GM18858 (cell line): Measurements from ENCODE around the gene RAB11FIP4.
"Not testable (repeated sequence)": the region's sequence is repeated elsewhere in the genome, so short reads cannot be mapped to it uniquely, and the experiment has no call there.

ENCODE experiments used
- ATAC-seq: cut with Tn5 transposase; IDR thresholded peaks from one replicate; pipeline ENCODE4 v1.9.1; 2021; ENCODE audit not compliant: unreplicated experiment

The RAB11FIP4 gene

DNA sequence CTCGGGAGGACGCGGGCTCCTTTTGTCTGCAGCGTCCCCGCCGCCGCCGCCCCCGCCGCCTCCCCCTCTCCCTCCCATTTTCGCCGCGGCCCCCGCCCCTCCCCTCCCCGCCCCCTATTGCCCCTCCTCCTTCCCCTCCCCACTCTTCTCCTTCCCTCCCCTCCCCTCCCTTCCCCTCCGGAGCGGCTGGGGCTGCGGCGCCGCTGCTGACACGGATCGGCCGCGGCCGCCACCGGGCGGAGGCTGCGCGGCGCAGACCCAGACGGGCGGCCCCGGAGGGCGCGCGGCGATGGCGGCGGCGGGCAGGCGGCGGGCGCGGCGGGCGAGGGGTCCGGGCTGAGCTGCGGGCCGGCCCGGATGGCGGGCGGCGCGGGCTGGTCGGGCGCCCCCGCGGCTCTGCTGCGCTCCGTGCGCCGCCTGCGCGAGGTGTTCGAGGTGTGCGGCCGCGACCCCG is at the start of gene RAB11FIP4:
RAB11FIP4 (plus strand) TSS at position 180 of the 454 bp plus-strand sequence; CDS start at position 358, 178 bp downstream.
- ATAC-seq, result no peak

DNA sequence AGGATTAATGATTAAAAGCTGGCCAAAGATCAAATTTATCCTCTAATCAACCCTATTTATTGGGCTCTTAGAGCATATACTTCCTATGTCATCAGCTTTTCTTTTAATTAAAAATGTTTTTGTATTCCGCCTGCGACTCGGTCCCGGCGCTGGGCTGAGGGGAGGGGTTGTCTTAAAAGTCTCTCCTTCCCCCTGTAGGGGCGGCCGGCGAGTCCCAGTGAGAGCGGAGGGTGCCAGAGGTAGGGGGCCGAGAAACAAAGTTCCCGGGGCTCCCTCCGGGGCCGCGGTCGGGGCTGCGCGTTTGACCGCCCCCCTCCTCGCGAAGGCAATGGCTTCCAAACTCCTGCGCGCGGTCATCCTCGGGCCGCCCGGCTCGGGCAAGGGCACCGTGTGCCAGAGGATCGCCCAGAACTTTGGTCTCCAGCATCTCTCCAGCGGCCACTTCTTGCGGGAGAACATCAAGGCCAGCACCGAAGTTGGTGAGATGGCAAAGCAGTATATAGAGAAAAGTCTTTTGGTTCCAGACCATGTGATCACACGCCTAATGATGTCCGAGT is 46.2 kb upstream of the RAB11FIP4 start:
- ATAC-seq, result not testable (repeated sequence)

DNA sequence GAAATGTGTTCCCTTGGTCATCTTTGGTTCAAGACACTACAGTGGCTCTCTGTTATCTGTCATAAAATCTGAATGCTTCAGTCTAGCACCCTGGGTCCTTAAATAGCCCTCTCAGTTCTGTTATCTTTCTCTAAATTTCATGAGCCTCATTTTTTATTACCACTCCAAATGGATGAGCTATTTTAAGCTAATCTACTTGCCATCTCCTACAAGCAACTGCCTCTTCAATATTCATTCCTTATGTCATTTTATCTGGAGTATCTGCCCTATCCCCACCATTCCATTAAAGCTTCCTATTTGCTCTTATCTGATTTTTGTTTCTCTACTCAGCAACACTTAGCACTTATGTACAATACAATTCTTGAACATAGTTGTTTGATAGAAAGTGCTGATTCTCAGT is 42.0 kb upstream of the RAB11FIP4 start:
- no peak for ATAC-seq

DNA sequence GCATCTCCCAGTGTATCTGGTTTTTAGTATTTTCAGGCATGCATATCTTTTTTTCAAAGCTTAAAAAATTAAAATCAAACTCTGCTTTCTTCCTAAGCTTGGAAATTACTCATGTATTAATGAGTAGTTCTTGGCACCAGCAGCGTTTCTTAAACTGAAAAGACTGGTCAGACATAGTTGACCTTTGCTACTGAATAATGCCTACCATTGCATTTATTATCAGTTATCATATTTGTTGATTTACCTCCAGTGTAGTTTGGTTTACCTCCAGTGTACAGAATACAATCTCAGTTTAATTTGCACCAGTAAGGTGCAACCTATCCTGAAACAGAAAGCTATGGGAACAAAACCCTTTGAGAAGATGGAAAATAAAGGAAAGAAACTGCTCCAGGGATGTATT is 35.5 kb upstream of the RAB11FIP4 start:
- ATAC-seq, result no peak

DNA sequence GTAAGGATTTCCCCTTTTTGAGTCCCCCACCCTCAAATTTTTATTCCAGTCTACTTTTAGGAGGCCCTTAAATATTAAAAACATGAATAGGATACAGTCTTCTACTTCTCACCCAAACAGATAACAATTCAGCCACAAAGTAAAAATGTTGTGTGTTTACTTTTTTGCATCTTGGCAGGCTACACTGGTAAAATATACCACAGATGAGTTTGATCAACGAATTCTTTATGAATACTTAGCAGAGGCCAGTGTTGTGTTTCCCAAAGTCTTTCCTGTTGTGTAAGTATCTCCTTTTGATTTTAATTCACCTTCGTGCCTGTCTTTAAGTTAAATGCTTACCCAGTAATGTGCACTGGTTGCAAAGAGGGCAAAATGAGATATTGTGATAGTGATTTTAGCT is 34.4 kb upstream of the RAB11FIP4 start:
- ATAC-seq, result no peak

GRCh38 chr17:31357839-31358394 is 33.6 kb upstream of the RAB11FIP4 start:
- no peak for ATAC-seq

GRCh38 chr17:31364012-31364411 is 27.5 kb upstream of the RAB11FIP4 start:
- no peak for ATAC-seq

DNA sequence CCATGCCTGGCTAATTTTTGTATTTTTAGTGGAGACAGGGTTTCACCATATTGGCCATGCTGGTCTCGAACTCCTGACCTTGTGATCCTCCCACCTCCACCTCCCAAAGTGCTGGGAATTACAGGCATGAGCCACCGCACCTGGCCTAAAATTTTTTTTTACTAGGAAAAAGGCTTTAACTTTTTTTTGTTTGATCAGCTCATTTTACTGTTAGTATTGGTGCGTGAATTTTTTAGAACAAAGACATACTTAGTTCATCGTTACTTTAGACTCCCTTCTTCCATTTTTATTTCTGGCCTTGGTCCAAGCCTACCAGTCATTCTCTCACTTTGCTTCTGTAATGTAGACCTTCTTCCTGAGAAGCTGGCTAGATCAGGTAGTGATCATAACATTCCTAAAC is 25.4 kb upstream of the RAB11FIP4 start:
- no peak for ATAC-seq

GRCh38 chr17:31369266-31369665 is 22.2 kb upstream of the RAB11FIP4 start:
- ATAC-seq, result no peak

GRCh38 chr17:31371511-31372097 is 19.9 kb upstream of the RAB11FIP4 start:
- no peak for ATAC-seq

GRCh38 chr17:31373150-31374093 is 18.1 kb upstream of the RAB11FIP4 start:
- no peak for ATAC-seq

DNA sequence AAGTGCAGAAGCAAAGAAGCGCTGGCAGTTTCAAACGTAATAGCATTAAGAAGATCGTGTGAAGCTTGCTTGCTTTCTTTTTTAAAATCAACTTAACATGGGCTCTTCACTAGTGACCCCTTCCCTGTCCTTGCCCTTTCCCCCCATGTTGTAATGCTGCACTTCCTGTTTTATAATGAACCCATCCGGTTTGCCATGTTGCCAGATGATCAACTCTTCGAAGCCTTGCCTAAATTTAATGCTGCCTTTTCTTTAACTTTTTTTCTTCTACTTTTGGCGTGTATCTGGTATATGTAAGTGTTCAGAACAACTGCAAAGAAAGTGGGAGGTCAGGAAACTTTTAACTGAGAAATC is 17.4 kb upstream of the RAB11FIP4 start:
- ATAC-seq, result no peak

DNA sequence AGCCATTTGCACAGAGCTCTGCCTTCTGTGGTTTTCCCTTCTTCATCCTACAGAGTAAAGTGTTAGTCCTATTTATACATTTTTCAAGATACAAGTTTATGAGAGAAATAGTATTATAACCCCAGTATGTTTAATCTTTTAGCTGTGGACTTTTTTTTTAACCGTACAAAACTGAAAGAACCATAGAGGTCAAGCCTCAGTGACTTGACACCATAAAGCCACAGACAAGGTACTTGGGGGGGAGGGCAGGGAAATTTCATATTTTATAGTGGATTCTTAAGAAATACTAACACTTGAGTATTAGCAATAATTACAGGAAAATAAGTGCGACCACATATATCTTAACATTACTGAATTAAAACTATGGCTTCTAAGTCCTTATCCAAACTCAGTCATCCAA is 17.0 kb upstream of the RAB11FIP4 start:
- ATAC-seq, result no peak

DNA sequence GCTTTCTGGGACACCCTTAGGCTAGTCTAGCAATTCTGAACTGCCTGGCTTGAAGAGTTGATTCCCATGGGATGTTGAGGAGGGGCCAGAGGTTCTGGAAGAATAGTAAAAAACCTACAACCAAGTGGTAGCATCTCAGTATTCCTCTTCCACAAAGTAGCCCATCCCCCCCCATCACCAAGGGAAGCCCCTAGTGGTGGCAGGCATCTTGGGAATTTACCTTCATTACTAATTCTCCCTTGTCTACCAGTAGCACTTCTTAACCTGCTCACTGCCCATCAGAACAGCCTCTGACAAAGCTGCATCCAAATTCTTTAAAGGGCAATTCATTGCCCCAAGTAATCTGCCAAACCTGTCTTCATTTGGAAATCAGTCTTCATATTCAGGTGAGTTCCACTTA is 12.8 kb upstream of the RAB11FIP4 start:
- no peak for ATAC-seq

DNA sequence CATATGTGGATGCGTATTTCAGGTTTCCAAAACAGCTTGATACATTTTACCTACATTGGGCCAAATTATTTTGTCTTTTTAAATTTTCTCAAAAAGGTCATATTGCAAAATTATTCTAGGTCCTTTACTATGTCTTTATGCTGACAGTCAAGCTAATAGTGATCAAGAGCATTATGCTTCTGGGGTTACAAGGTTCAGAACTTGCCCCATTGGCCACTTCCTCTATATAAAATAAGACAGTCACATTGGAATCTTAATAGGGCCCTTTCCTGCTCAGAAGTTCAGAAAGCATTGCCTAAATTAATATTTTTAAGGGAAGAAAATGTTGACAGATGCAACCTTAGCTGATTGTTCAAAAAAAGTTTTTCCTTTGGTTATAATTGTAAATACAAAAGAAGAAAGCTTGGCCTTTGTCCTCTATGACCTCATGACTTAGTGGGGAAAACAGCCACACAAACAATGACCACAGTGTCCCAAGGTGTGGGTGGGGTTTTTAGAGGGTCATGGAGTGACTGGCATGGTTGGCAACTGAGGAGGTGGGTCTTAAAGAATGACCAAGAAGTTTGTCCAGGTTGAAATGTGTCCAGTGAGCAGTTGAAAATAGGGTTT is 11.8 kb upstream of the RAB11FIP4 start:
- ATAC-seq, result no peak

GRCh38 chr17:31381165-31381668 is 10.3 kb upstream of the RAB11FIP4 start:
- no peak for ATAC-seq

DNA sequence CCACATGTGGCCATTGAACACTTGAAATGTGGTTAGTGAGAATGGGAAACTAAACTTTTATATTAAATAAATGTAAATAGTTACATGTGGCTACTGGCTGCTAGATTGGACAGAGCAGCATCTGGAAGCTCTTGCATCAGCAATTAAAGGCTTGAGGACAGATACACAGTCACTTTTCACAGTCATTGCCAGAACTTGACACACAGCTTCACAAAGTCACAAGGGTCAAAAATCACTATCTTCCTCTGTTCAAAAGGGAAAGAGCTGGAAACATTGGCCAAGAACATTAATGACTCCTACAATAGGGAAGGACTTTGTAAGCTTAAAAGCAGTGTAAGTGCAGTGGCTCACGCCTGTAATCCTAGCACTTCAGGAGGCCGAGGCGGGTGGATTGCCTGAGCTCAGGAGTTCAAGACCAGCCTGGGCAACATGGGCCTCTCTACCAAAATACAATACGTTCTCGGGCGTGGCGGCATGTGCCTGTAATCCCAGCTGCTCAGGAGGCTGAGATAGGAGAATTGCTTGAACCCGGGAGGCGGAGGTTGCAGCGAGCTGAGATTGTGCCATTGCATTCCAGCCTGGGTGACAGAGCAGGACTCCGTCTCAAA is 8.7 kb upstream of the RAB11FIP4 start:
- not testable (repeated sequence) for ATAC-seq

DNA sequence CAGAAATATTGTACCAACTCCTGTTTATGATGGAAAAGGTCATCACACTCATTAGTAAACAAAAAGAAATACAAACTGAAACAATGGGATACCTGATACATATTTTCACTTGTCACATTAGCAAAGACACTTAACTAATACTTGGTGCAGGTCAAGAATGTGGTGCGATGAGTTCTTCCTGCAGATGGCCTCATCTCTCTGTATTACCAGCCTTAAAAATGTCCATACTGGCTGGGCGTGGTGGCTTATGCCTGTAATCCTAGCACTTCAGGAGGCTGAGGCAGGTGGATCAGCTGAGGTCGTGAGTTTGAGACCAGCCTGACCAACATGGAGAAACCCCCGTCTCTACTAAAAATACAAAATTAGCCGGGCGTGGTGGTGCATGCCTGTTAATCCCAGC is 8.0 kb upstream of the RAB11FIP4 start:
- not testable (repeated sequence) for ATAC-seq

GRCh38 chr17:31385428-31386285 is 5.8 kb upstream of the RAB11FIP4 start:
- ATAC-seq, result no peak
